HG03565 (cell line): ENCODE measurements around the gene FEM1A.
A peak's percentile ranks its signal among the peaks of the same experiment; 100 is the strongest.
"Not testable (repeated sequence)": the region's sequence is repeated elsewhere in the genome, so short reads cannot be mapped to it uniquely, and the experiment has no call there.

Experiments
- ATAC-seq: cut with Tn5 transposase; IDR thresholded peaks from one replicate; pipeline ENCODE4 v1.9.1; 2021; ENCODE audit warnings: mild to moderate bottlenecking, moderate library complexity; ENCODE audit not compliant: unreplicated experiment

Gene FEM1A

DNA sequence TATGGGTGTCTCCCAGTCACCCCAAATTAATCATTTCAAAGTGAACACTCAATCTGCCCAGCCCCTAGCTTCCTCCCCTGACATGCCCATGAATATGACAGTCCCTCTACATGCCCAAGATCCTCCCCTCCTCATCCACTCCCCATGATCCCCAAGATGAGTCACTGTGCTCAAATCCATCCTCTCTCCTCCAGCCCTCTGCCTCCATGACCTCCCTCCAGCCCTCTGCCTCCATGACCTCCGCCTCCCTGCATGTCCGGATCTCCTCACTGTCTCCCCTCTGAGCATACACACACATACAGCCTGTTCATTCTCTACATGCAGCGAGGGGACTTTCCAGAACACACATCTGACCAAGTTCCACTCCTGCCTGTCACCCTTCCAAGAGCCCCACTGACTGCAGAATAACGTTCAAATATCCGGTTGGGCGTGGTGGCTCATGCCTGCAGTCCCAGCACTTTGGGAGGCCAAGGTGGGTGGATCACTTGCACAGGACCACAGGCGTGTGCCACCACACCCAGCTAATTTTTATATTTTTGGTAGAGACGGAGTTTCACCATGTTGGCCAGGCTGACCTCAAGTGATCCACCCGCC lies 18.4 kb upstream of the FEM1A start:
- ATAC-seq, result no peak

DNA sequence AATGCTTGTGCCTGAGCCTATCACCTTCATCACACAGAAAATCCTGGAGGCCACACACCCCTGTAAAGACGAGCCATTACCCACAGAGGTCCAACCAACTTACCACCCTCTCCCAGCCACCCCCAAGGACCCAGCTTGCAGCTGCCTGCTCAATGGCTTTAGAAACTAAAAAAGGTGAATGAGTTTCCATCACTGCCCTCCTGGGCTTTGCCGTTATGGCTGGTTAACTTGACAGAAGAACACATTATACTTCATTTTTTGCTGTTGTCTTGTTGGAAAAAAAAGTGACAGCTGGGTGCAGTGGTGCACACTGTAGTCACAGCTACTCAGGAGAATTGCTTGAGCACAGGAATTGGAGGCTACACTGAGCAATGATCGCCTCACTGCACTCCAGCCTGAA lies 17.4 kb upstream of the FEM1A start:
- no peak for ATAC-seq

DNA sequence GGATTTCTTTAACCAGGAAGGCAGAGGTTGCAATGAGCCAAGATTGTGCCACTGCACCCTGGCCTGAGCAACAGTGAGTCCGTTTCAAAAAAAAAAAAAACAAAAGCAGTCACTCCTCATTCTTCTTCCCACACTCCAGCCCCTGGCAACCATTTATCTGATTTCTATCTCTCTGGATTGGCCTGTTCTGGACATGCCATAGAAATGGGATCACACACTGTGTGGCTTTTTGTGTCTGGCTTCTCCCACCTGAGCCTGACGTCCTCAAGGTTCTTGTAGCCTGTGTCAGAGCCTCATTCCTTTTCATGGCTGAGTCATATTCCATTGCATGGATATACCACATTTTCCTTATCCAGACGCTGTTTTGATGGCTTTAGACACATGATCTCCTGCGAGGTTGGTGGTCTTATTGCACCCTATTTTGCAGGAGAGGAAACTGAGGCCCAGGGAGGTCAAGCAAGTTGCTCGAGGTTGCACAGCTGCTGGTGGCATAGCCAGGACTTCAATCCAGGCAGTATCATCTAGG lies 15.8 kb upstream of the FEM1A start:
- no peak for ATAC-seq

DNA sequence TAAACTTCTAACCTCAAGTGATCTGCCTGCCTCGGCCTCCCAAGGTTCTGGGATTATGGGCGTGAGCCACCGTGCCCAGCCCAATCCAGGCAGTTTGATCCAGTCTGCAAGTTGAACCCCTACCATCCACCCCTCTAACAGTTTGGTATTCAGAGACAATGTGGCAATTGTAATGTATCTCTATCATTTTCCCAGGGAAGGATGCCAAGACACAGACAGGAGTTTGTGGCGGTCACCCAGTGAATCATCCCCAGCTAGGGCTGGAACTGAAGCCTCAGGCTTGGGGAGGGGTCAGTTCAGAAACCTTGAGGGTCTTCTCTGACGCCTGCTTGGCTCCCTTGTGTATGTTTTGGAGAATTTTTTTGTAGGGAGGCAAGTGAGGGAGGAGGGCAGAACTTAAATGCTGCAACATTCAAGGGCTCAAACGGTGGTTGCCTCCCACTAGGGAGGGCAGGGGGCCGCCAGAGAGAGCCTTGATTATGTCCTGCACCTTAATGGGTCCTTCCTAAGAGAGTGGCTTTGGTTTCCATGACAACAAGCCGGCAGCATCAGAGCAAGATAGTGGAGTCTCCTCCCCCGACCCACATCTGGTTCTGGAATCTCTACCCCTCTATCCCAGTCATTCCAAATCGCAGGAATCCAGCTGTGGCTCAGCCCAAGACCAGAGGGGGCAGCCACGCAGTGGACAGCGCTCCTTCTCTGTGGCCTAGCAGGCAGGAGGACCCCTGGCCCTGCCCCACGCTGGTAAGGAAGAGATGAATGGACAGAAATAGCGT lies 14.9 kb upstream of the FEM1A start:
- ATAC-seq, result no peak

DNA sequence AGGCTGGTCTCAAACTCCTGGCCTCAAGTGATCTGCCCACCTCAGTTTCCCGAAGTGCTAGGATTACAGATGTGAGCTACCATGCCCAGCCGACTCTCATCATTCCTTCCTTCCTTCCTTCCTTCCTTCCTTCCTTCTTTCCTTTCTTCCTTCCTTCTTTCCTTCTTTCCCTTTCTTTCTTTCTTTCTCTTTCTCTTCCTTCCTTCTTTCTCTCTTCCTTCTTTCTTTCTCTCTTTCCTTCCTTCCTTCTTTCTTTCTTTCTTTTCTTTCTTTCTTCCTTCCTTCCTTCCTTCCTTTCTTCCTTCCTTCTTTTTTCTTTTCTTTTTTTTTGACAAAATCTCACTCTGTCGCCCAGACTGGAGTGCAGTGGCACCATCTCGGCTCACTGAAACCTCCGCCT lies 13.4 kb upstream of the FEM1A start:
- ATAC-seq, result not testable (repeated sequence)

DNA sequence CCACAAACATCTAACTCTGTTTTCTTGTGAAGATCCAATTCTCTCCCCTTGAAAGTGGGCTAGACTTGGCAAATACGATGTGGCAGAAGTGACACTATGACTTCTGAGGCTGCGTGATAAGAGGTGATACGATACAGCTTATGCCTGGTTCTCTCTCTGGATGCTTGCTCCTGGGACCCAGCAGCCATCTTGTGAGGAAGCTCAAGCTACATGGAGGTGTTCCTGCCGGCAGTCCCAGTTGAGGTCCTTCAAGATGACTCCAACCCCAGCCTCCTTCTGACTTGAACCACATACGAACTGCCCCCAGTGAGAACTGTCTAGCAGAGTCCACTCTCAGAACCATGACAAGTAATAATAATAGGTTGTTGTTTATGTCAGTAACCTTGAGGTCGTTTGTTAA lies 10.7 kb upstream of the FEM1A start:
- no peak for ATAC-seq

DNA sequence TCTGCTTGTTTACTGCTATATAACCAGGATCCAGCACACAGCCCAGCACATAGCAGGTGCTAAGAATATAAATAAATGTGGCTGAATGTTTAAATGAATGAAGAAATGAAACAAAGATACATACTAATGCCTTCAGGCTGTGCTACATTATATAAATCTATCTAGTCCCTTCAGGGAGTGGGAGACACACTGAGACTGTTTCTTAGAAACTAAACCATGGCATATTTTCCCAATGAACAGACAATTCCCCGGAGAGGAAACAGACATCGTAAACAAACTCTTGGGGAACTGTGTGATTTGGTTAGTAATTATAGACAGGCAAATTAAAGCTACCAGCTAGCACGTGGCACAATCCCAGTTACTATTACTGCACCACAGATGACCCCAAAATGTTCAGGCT lies 9.7 kb upstream of the FEM1A start:
- ATAC-seq, result no peak

DNA sequence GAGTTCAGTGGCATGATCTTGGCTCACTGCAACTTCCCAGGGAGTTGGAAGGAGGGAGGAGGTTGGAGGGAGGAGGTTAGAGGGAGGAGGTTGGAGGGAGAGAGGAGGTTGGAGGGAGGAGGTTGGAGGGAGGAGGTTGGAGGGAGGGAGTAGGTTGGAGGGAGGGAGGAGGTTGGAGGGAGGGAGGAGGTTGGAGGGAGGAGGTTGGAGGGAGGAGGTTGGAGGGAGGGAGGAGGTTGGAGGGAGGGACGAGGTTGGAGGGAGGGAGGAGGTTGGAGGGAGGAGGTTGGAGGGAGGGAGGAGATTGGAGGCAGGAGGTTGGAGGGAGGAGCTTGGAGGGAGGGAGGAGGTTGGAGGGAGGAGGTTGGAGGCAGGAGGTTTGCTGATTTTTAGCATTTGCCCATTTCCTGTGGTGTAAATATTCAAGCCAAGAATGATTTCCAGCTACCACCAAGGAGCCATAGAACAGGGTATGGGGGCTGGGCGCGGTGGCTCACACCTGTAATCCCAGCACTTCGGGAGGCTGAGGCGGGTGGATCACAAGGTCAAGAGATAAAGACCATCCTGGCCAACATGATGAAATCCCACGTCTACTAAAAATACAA lies 5.0 kb upstream of the FEM1A start:
- ATAC-seq, result not testable (repeated sequence)

DNA sequence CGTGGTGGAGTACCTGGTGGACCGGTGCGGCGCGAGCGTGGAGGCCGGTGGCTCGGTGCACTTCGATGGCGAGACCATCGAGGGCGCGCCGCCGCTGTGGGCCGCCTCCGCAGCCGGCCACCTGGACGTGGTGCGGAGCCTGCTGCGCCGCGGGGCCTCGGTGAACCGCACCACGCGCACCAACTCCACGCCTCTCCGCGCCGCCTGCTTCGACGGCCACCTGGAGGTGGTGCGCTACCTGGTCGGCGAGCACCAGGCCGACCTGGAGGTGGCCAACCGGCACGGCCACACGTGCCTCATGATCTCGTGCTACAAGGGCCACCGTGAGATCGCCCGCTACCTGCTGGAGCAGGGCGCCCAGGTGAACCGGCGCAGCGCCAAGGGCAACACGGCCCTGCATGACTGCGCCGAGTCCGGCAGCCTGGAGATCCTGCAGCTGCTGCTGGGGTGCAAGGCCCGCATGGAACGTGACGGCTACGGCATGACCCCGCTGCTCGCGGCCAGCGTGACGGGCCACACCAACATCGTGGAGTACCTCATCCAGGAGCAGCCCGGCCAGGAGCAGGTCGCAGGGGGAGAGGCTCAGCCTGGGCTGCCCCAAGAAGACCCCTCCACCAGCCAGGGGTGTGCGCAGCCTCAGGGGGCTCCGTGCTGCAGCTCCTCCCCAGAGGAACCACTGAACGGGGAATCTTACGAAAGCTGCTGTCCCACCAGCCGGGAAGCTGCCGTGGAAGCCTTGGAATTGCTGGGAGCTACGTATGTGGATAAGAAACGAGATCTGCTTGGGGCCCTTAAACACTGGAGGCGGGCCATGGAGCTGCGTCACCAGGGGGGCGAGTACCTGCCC lies 708 bp downstream of the FEM1A start:
- ATAC-seq, result peak; percentile 2

DNA sequence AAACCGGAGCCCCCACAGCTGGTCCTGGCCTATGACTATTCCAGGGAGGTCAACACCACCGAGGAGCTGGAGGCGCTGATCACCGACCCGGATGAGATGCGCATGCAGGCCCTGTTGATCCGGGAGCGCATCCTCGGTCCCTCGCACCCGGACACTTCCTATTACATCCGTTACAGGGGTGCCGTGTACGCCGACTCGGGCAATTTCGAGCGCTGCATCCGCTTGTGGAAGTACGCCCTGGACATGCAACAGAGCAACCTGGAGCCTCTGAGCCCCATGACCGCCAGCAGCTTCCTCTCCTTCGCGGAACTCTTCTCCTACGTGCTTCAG lies 1.3 kb downstream of the FEM1A start:
- not testable (repeated sequence) for ATAC-seq

DNA sequence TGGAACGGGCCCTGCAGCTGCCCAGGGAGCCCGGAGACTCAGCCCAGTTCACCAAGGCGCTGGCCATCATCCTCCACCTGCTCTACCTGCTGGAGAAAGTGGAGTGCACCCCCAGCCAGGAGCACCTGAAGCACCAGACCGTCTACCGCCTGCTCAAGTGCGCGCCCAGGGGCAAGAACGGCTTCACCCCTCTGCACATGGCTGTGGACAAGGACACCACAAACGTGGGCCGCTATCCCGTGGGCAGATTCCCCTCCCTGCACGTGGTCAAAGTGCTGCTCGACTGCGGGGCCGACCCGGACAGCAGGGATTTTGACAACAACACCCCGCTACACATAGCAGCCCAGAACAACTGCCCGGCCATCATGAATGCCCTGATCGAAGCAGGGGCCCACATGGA lies 1.7 kb downstream of the FEM1A start:
- not testable (repeated sequence) for ATAC-seq

DNA sequence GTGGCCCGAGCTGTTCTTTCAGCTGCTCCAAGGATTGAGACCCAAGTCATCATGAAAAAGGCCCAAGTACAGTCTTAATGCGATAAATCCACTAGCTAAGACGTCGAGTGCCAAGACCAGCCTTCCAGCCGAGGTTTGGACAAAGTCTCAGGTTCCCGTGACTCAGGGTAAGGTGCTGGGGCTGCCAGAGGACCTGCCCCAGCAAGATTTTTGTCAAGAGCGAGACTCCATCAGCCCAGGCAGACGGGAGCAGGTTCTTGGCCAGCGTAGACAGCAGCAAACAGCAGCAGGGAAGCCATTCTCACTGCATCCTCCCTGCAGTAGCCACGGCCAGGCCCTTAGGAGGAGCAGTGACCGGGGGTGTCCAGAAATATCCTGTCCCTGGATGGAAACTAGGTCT lies 3.4 kb downstream of the FEM1A start:
- no peak for ATAC-seq

DNA sequence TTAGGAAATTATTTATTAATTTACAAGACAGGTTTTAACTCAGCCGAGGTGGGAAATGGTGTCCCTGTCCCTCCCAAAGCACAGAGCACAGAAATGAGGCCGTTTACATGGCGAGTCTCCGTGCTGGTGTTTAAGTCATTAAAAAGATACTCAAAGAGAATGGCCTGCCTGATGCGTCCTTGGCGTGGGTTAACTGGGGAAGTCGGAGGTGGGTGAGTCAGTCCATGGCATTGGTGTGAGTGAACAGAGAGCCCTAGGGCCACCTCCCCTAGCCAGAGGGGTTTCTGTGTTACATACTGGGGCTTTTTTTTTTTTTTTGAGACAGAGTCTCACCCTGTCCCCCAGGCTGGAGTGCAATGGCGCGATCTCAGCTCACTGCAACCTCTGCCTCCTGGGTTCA lies 3.9 kb downstream of the FEM1A start:
- ATAC-seq, result no peak

DNA sequence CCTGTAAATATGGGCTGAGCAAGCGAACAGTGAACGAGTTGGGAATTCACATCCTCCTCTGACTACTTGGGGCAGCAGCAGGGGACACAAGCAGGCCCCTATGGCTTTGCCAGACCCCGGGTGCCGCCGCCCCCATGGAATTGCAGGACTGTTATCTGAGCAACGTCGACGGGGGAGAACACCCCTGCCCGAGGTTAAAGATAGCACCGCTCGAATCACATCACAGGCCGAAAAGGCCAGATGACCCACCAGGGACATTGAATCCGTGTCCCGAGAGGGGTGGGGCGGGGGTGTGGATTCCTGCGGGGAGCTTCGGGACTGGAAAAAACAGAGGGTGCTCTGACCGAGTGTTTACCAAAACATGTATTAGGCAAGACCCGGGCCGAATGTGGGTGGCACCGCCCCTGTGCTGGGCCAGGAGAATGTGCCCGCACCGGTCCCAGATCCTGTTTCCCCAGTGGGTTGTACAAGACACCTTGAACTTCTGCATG lies 9.1 kb downstream of the FEM1A start:
- no peak for ATAC-seq

DNA sequence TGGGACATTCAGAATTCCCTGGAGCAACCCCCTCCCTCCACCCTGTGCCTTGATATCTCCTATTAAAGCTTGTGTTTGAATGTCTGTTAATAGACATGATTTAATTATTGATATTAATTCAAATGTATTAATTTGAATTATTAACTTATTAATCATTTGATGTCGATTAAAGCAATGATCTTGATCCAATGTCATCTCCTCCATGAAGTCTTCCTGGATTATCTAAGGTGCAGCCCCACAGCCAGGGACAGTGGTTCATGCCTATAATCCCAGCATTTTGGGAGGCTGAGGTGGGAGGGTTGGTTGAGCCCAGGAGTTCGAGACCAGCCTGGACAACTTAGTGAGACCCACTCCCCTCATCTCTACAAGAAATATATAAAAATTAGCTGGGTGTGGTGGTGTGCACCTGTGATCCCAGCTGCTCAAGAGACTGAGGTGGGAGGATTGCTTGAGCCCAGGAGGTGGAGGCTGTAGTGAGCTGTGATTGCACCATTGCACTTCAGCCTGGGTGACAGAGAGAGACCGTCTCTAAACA lies 9.6 kb downstream of the FEM1A start:
- no peak for ATAC-seq

DNA sequence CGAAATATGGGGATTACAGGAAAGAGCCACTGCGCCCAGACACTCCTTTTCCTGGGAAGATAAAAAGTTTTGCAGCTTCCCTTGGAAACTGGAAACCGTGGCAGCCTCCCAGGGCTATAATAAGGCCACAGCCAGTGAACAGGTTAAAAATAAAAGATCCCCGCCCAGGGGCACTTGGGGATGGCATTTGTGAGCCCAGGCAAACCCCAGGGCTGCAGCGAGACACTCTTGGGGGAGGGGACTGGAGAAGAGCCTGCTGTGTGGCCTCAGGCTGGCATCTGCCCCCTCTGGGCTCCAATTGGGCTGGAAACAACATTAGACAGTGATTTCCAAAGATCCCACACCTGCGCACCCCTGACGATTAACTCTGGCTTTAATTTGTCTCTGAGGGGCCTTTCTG lies 11.2 kb downstream of the FEM1A start:
- ATAC-seq, result no peak

DNA sequence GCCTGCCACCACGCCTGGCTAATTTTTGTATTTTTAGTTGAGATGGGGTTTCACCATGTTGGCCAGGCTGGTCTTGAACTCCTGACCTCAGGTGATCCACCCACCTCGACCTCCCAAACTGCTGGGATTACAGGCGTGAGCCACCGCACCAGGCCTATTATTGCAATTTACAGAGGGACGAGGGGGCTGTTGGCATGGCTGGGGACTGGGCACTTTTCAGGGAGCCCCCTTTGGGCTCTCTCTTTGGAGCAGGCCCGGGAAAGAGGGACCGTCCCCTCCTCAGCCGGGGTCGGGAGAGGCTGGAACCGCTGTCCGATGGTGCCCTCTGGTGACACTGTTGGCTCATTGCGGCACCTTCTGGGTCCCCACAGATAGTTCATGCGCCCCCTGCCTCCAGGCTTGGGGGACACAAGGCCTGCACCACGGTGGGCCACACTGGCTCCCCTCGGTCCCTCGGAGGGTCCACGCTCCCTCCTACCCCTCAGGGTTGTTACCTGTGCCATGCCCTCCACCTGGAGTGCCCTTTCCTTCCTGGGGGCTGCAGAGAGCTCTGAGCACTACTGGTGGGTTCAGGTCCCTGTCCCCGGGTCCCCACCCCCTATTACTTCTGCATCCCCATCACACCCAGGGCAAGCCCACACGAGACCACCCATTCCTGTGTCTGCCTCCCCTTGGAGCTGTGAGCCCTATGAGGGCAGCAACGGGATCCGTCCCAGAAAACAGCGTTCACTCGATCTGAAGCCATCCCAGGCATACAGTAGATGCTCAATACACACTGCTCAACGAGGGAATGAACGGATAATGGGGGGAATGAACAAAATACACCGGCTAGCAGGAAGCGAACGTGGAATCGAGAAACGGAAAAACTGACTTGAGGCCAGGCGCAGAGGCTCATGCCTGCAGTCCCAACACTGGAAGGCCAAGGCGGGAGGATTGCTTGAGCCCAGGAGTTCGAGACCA lies 12.5 kb downstream of the FEM1A start:
- no peak for ATAC-seq

DNA sequence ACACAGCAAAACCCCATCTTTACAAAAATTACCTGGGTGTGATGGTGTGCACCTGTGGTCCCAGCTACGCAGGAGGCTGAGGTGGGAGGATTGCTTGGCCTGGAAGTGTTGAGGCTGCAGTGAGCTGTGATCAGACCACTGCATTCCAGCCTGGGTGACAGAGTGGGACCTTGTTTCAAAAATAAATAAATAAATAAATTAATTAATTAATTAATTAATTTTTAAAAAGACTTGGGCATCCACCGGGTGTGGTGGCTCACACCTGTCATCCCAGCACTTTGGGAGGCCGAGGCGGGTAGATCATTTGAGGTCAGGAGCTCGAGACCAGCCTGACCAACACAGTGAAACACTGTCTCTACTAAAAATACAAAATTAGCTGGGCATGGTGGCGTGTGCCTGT lies 13.6 kb downstream of the FEM1A start:
- ATAC-seq, result not testable (repeated sequence)

DNA sequence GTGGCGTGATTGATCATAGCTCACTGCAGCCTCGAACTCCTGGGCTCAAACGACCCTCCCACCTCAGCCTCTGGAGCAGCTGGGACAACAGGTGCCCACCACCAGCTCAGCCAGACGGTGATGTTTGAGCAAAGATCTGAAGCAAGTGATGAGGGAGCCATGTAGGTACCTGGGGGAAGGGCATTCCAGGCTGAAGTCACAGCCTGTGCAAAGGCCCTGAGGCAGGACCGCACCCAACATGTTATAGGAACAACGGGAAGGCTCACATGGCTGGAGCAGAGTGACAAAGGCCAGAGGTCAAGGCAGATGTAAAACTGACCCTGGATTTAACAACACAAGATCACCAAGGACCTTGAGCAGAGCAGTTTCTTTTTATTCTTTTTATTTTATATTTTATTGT lies 14.8 kb downstream of the FEM1A start:
- ATAC-seq, result no peak

DNA sequence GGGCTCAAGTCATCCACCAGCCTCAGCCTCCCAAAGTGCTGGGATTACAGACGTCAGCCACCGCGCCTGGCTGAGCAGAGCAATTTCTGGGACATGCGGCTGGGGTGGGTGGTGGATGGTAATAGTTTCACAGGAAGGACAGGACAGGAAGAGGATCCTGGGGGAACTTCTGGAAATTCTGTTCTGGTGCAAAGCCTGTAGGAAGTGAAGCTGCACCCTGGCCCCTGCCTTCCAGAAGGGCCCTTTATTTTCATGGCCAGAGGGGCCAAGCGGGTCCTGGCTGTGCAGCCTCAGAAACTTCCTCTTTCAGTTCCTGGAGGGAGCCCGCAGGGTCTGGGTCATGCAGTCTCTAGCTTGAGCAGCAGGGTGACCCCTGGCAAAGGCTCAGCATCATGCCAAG lies 15.7 kb downstream of the FEM1A start:
- no peak for ATAC-seq
